Measurements from ENCODE around the gene DEFB131A. TPM values are rescaled to one million over a fixed set of nuclear protein-coding genes. Genes with fewer than 3 reads are reported as not detected.

The DEFB131A gene
- total RNA-seq, 1 donor from 2014 or later: not detected

Other genes starting within 250 kb of the DEFB131A start
- gene USP17L10, start 233.8 kb upstream of the DEFB131A start, total RNA-seq: not detected in 2 replicates
- gene USP17L11, start 229.0 kb upstream of the DEFB131A start, total RNA-seq: not detected in 2 replicates
- not detected in 2 replicates for gene USP17L12, start 224.3 kb upstream of the DEFB131A start, total RNA-seq
- gene USP17L13, start 219.5 kb upstream of the DEFB131A start, total RNA-seq: not detected in 2 replicates
- not detected in 2 replicates for gene USP17L15, start 210.0 kb upstream of the DEFB131A start, total RNA-seq
- gene USP17L17, start 200.5 kb upstream of the DEFB131A start, total RNA-seq: not detected in 2 replicates
- not detected in 2 replicates for gene USP17L18, start 195.8 kb upstream of the DEFB131A start, total RNA-seq
- not detected in 2 replicates for gene USP17L19, start 191.0 kb upstream of the DEFB131A start, total RNA-seq
- gene USP17L20, start 186.3 kb upstream of the DEFB131A start, total RNA-seq: not detected in 2 replicates
- gene USP17L21, start 181.5 kb upstream of the DEFB131A start, total RNA-seq: not detected in 2 replicates
- gene USP17L22, start 176.8 kb upstream of the DEFB131A start, total RNA-seq: not detected in 2 replicates
- gene USP17L24, start 119.2 kb upstream of the DEFB131A start, total RNA-seq: not detected in 2 replicates
- gene USP17L25, start 114.5 kb upstream of the DEFB131A start, total RNA-seq: not detected in 2 replicates
- not detected in 2 replicates for gene USP17L26, start 109.8 kb upstream of the DEFB131A start, total RNA-seq
- not detected in 2 replicates for gene USP17L5, start 105.0 kb upstream of the DEFB131A start, total RNA-seq
- not detected in 2 replicates for gene USP17L27, start 100.3 kb upstream of the DEFB131A start, total RNA-seq
- not detected in 2 replicates for gene USP17L28, start 95.5 kb upstream of the DEFB131A start, total RNA-seq
- not detected in 2 replicates for gene USP17L29, start 90.8 kb upstream of the DEFB131A start, total RNA-seq
- not detected in 2 replicates for gene USP17L30, start 81.3 kb upstream of the DEFB131A start, total RNA-seq

Data from kidney epithelial cell (primary cell).